Activated CD4-positive, alpha-beta T cell treated with anti-CD3 and anti-CD28 coated beads, Interleukin-2, amount 10 ng/mL, durations not matched to agents 24 days and 14 days (primary cell): ENCODE measurements around the gene ASAP3. TPM values are rescaled to one million over a fixed set of nuclear protein-coding genes. Genes with fewer than 3 reads are reported as not detected.

Experiments used
- DNase-seq: peaks from one replicate; pipeline ENCODE4 v3.0.0; 2022
- H3K27ac Mint-ChIP-seq: one replicate; pipeline ENCODE4 v1.8.0; 2022; ENCODE audit warnings: mild to moderate bottlenecking, mixed read lengths
- H3K27me3 Mint-ChIP-seq: one replicate; pipeline ENCODE4 v1.8.0; 2022; ENCODE audit warnings: mixed read lengths
- H3K36me3 Mint-ChIP-seq: one replicate; pipeline ENCODE4 v1.8.0; 2022; ENCODE audit warnings: low read depth, mild to moderate bottlenecking, mixed read lengths
- H3K4me1 Mint-ChIP-seq: one replicate; pipeline ENCODE4 v1.8.0; 2021; ENCODE audit warnings: mixed read lengths
- H3K4me3 Mint-ChIP-seq: one replicate; pipeline ENCODE4 v1.8.0; 2022; ENCODE audit warnings: mild to moderate bottlenecking, moderate library complexity, mixed read lengths
- H3K9me3 Mint-ChIP-seq: one replicate; pipeline ENCODE4 v1.8.0; 2021; ENCODE audit warnings: mixed read lengths
- intact Hi-C: fragments of 100-400 bp; cut with micrococcal nuclease; formaldehyde crosslinking; loops from one replicate; pipeline ENCODE4 v1.15.1; 2023
- total RNA-seq: library from RNA; stranded (reverse); gene quantifications from 2 replicates; pipeline ENCODE4 v1.2.3, GENCODE V29; 2022

The ASAP3 gene
- total RNA-seq, 1 donor from 2014 or later: 0.63 TPM

- peaks cover 4% of the 10 kb centered on the region for H3K27me3 Mint-ChIP-seq
- intact Hi-C loops: no loop called here
- no peaks in the 10 kb centered on the region for H3K36me3 Mint-ChIP-seq
- H3K4me1 Mint-ChIP-seq: peaks cover 2% of the 10 kb centered on the region
- no peak overlapping the region for H3K4me3 Mint-ChIP-seq
- H3K9me3 Mint-ChIP-seq: no peaks in the 10 kb centered on the region
- H3K27ac Mint-ChIP-seq: no peak overlapping the region
- DNase-seq: no peak
Measured at GRCh38 chr1:23442751-23443150, 41.2 kb downstream of the ASAP3 start.

- H3K27me3 Mint-ChIP-seq: peaks cover 4% of the 10 kb centered on the region
- H3K27ac Mint-ChIP-seq: no peak overlapping the region
- no peak for DNase-seq
- H3K4me3 Mint-ChIP-seq: no peak overlapping the region
- no peaks in the 10 kb centered on the region for H3K36me3 Mint-ChIP-seq
- intact Hi-C loops: no loop called here
- H3K9me3 Mint-ChIP-seq: no peaks in the 10 kb centered on the region
- H3K4me1 Mint-ChIP-seq: peaks cover 2% of the 10 kb centered on the region
Measured at GRCh38 chr1:23441446-23442148, 42.4 kb downstream of the ASAP3 start.

- Mint-ChIP-seq H3K27me3 (peaks cover 12% of the 10 kb centered on the region), H3K4me3 (no peak overlapping the region), H3K4me1 (no peaks in the 10 kb centered on the region), H3K36me3 (no peaks in the 10 kb centered on the region), H3K9me3 (no peaks in the 10 kb centered on the region), H3K27ac (no peak overlapping the region)
- no peak for DNase-seq
- intact Hi-C loops: no loop called here
Measured at GRCh38 chr1:23438545-23438944, 45.4 kb downstream of the ASAP3 start.

GRCh38 chr1:23437355-23437664 lies 46.7 kb downstream of the ASAP3 start:
- Mint-ChIP-seq H3K27ac (no peak overlapping the region), H3K4me3 (no peak overlapping the region), H3K27me3 (peaks cover 8% of the 10 kb centered on the region), H3K4me1 (no peaks in the 10 kb centered on the region), H3K9me3 (no peaks in the 10 kb centered on the region), H3K36me3 (no peaks in the 10 kb centered on the region)
- no peak for DNase-seq
- intact Hi-C loops: no loop called here

- no peak overlapping the region for H3K27ac Mint-ChIP-seq
- peaks cover 8% of the 10 kb centered on the region for H3K27me3 Mint-ChIP-seq
- no peaks in the 10 kb centered on the region for H3K9me3 Mint-ChIP-seq
- H3K36me3 Mint-ChIP-seq: no peaks in the 10 kb centered on the region
- no peaks in the 10 kb centered on the region for H3K4me1 Mint-ChIP-seq
- intact Hi-C loops: no loop called here
- no peak overlapping the region for H3K4me3 Mint-ChIP-seq
- peak; percentile 64 for DNase-seq
Measured at GRCh38 chr1:23436520-23437354, 47.2 kb downstream of the ASAP3 start.

GRCh38 chr1:23434260-23434775 lies 49.7 kb downstream of the ASAP3 start:
- Mint-ChIP-seq H3K9me3 (no peaks in the 10 kb centered on the region), H3K27me3 (peaks cover 8% of the 10 kb centered on the region), H3K36me3 (no peaks in the 10 kb centered on the region), H3K4me1 (no peaks in the 10 kb centered on the region), H3K27ac (no peak overlapping the region), H3K4me3 (no peak overlapping the region)
- no peak for DNase-seq
- intact Hi-C loops: no loop called here

GRCh38 chr1:23433122-23433521 lies 50.9 kb downstream of the ASAP3 start:
- Mint-ChIP-seq H3K4me3 (no peak overlapping the region), H3K27me3 (peaks cover 17% of the 10 kb centered on the region), H3K36me3 (no peaks in the 10 kb centered on the region), H3K9me3 (no peaks in the 10 kb centered on the region), H3K27ac (no peak overlapping the region), H3K4me1 (no peaks in the 10 kb centered on the region)
- intact Hi-C loops: no loop called here
- no peak for DNase-seq

GRCh38 chr1:23431431-23431830 lies 52.5 kb downstream of the ASAP3 start:
- Mint-ChIP-seq H3K4me1 (no peaks in the 10 kb centered on the region), H3K4me3 (no peak overlapping the region), H3K36me3 (no peaks in the 10 kb centered on the region), H3K27me3 (peaks cover 25% of the 10 kb centered on the region), H3K9me3 (no peaks in the 10 kb centered on the region), H3K27ac (no peak overlapping the region)
- no peak for DNase-seq
- intact Hi-C loops: no loop called here

- H3K27ac Mint-ChIP-seq: no peak overlapping the region
- no peaks in the 10 kb centered on the region for H3K9me3 Mint-ChIP-seq
- intact Hi-C loops: no loop called here
- no peaks in the 10 kb centered on the region for H3K36me3 Mint-ChIP-seq
- peaks cover 29% of the 10 kb centered on the region for H3K27me3 Mint-ChIP-seq
- no peak for DNase-seq
- no peak overlapping the region for H3K4me3 Mint-ChIP-seq
- no peaks in the 10 kb centered on the region for H3K4me1 Mint-ChIP-seq
Measured at GRCh38 chr1:23430803-23431202, 53.2 kb downstream of the ASAP3 start.

GRCh38 chr1:23428136-23428905 lies 55.7 kb downstream of the ASAP3 start:
- intact Hi-C loops: no loop called here
- H3K27me3 Mint-ChIP-seq: peaks cover 36% of the 10 kb centered on the region
- no peaks in the 10 kb centered on the region for H3K36me3 Mint-ChIP-seq
- peaks cover 8% of the 10 kb centered on the region for H3K4me1 Mint-ChIP-seq
- H3K4me3 Mint-ChIP-seq: no peak overlapping the region
- no peak overlapping the region for H3K27ac Mint-ChIP-seq
- no peaks in the 10 kb centered on the region for H3K9me3 Mint-ChIP-seq
- no peak for DNase-seq

GRCh38 chr1:23427550-23427949 lies 56.4 kb downstream of the ASAP3 start:
- Mint-ChIP-seq H3K4me3 (no peak overlapping the region), H3K27me3 (peaks cover 39% of the 10 kb centered on the region), H3K9me3 (no peaks in the 10 kb centered on the region), H3K4me1 (peaks cover 15% of the 10 kb centered on the region), H3K36me3 (no peaks in the 10 kb centered on the region), H3K27ac (no peak overlapping the region)
- no peak for DNase-seq
- intact Hi-C loops: no loop called here

- H3K27ac Mint-ChIP-seq: no peak overlapping the region
- peaks cover 23% of the 10 kb centered on the region for H3K4me1 Mint-ChIP-seq
- no peak overlapping the region for H3K4me3 Mint-ChIP-seq
- no peaks in the 10 kb centered on the region for H3K36me3 Mint-ChIP-seq
- H3K9me3 Mint-ChIP-seq: no peaks in the 10 kb centered on the region
- no peak for DNase-seq
- intact Hi-C loops: no loop called here
- peaks cover 39% of the 10 kb centered on the region for H3K27me3 Mint-ChIP-seq
Measured at GRCh38 chr1:23426828-23427227, 57.2 kb downstream of the ASAP3 start.

- intact Hi-C loops: no loop called here
Measured at GRCh38 chr1:23425193-23425494, 58.8 kb downstream of the ASAP3 start.

More at GRCh38 chr1:23425193-23425494, 58.8 kb downstream of the ASAP3 start:
- Mint-ChIP-seq H3K27ac (peak overlapping the region; percentile 53), H3K4me1 (peaks cover 28% of the 10 kb centered on the region), H3K27me3 (peaks cover 41% of the 10 kb centered on the region), H3K36me3 (no peaks in the 10 kb centered on the region), H3K9me3 (no peaks in the 10 kb centered on the region), H3K4me3 (peak overlapping the region; percentile 88)
- no peak for DNase-seq
